ENCODE measurements around the gene ADGRG2. TPM values are rescaled to one million over a fixed set of nuclear protein-coding genes. Genes with fewer than 3 reads are reported as not detected.

Gene ADGRG2
- total RNA-seq, 2 donors from 2014 or later, result 5.2 to 6.0 TPM

- Histone ChIP-seq H3K36me3 (no peaks in the 10 kb centered on the region), H3K4me3 (no peak overlapping the region), H3K27me3 (replicated peaks; ENCODE audit: insufficient read depth) (no peaks in the 10 kb centered on the region), H3K27ac (no peak overlapping the region), H3K4me1 (replicated peaks) (no peaks in the 10 kb centered on the region), H3K9me3 (no peaks in the 10 kb centered on the region)
- intact Hi-C loops (cut with DNase I), result no loop called here
- 79% methylated on average over 4 of the region's 4 CpGs for WGBS
- TF ChIP-seq POLR2A (IDR thresholded peaks at IDR 0.05), result no peak
- TF ChIP-seq POLR2AphosphoS5 (IDR thresholded peaks at IDR 0.05), result no peak
- TF ChIP-seq CTCF (IDR thresholded peaks at IDR 0.05), result no peak
- no peak for DNase-seq (ENCODE audit: low spot score)
Measured at GRCh38 chrX:18944482-18944881, 177.8 kb downstream of the ADGRG2 start.

- Histone ChIP-seq H3K36me3 (no peaks in the 10 kb centered on the region), H3K27me3 (replicated peaks; ENCODE audit: insufficient read depth) (no peaks in the 10 kb centered on the region), H3K9me3 (no peaks in the 10 kb centered on the region), H3K4me1 (replicated peaks) (no peaks in the 10 kb centered on the region), H3K4me3 (no peak overlapping the region), H3K27ac (no peak overlapping the region)
- intact Hi-C loops (cut with DNase I), result no loop called here
- 100% methylated on average over 2 of the region's 2 CpGs for WGBS
- TF ChIP-seq POLR2A (IDR thresholded peaks at IDR 0.05) (no peak), CTCF (IDR thresholded peaks at IDR 0.05) (no peak), POLR2AphosphoS5 (IDR thresholded peaks at IDR 0.05) (no peak)
- DNase-seq (ENCODE audit: low spot score), result no peak
Measured at GRCh38 chrX:18941896-18942295, 180.4 kb downstream of the ADGRG2 start.

Other genes starting within 250 kb of the ADGRG2 start
- gene PHKA2, start 138.4 kb downstream of the ADGRG2 start, total RNA-seq, result 10 to 100 TPM; 29.3 to 55.8 TPM
- 10 to 100 TPM; 30.7 to 53.1 TPM for gene PDHA1, start 221.5 kb upstream of the ADGRG2 start, total RNA-seq